ENCODE results near the gene LTO1.

LTO1 gene

DNA sequence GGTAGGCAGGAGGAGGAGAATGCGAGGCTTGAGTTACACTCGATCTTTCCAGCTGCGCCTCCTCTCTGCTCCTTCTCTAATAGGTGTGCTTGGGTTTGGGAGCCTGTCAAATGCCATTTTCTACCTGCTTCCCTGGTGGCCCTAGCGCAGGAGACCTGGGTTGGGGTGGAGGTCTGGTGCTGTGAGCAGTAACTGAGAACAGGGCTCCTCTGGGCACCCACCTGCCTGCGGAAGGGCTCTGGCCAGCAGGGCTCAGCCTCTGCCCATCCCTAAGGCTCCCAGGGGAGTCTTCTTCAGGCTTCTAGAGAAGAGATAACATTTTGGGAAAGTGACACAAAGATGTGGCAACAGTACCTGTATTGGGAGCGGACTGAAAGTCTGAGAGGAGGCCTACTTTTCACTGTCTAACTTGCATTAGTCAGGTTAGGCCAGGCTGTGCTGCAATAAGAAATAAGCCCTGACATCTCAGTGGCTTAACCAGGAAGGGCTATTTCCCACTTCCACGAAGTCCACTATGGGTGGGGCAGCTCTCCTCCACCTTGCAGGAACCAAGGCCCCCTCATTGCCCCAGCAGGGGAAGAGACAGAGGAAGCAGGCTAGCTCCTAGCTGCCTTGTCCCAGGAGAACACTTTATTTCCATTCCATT, 7.7 kb upstream of the LTO1 start:
- H3K27ac ChIP-seq (replicated peaks) = no peak overlapping the region
- no peak for DNase-seq (ENCODE audit: low read depth in 1 of 2, low spot score in 1 of 2)
- TF ChIP-seq, protein P1, sequence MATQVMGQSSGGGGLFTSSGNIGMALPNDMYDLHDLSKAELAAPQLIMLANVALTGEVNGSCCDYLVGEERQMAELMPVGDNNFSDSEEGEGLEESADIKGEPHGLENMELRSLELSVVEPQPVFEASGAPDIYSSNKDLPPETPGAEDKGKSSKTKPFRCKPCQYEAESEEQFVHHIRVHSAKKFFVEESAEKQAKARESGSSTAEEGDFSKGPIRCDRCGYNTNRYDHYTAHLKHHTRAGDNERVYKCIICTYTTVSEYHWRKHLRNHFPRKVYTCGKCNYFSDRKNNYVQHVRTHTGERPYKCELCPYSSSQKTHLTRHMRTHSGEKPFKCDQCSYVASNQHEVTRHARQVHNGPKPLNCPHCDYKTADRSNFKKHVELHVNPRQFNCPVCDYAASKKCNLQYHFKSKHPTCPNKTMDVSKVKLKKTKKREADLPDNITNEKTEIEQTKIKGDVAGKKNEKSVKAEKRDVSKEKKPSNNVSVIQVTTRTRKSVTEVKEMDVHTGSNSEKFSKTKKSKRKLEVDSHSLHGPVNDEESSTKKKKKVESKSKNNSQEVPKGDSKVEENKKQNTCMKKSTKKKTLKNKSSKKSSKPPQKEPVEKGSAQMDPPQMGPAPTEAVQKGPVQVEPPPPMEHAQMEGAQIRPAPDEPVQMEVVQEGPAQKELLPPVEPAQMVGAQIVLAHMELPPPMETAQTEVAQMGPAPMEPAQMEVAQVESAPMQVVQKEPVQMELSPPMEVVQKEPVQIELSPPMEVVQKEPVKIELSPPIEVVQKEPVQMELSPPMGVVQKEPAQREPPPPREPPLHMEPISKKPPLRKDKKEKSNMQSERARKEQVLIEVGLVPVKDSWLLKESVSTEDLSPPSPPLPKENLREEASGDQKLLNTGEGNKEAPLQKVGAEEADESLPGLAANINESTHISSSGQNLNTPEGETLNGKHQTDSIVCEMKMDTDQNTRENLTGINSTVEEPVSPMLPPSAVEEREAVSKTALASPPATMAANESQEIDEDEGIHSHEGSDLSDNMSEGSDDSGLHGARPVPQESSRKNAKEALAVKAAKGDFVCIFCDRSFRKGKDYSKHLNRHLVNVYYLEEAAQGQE (IDR thresholded peaks at IDR 0.05; ENCODE audit: insufficient replicate concordance, low read depth) = no peak
- no peak for TF ChIP-seq CTCF (IDR thresholded peaks at IDR 0.05; ENCODE audit: insufficient read depth, low read length)
- TF ChIP-seq SPI1 (IDR thresholded peaks at IDR 0.05; ENCODE audit: borderline replicate concordance, low read depth) = no peak
- no peak for TF ChIP-seq GABPA (IDR thresholded peaks at IDR 0.05; ENCODE audit: low read depth)
- TF ChIP-seq POLR2AphosphoS5 (IDR thresholded peaks at IDR 0.05; ENCODE audit: low read depth) = no peak
- H3K27me3 ChIP-seq (ENCODE audit: insufficient read depth, poor library complexity, severe bottlenecking) = no peaks in the 10 kb centered on the region
- H3K4me3 ChIP-seq (replicated peaks; ENCODE audit: insufficient read depth, low read length) = no peak overlapping the region

DNA sequence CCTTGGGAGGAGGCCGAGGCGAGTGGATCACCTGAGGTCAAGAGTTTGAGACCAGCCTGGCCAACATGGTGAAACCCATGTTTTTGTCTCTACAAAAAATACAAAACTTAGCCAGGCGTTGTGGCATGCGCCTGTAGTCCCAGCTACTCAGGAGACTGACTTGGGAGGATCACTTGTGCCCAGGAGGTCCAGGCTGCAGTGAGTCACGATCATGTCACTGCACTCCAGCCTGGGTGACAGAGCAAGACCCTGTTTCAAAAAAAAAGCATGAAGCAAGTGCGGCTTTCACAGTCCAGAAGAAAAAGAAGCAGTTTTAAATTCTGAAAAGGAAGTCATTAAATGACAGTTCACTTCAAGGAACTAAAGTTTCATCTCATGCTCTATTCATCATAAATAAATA, 7.1 kb upstream of the LTO1 start:
- no peak for DNase-seq (ENCODE audit: low read depth in 1 of 2, low spot score in 1 of 2)
- Histone ChIP-seq H3K27me3 (ENCODE audit: insufficient read depth, poor library complexity, severe bottlenecking) (no peaks in the 10 kb centered on the region), H3K4me3 (replicated peaks; ENCODE audit: insufficient read depth, low read length) (no peak overlapping the region), H3K27ac (replicated peaks) (no peak overlapping the region)
- TF ChIP-seq, protein P1 (IDR thresholded peaks at IDR 0.05; ENCODE audit: insufficient replicate concordance, low read depth) = no peak
- no peak for TF ChIP-seq POLR2AphosphoS5 (IDR thresholded peaks at IDR 0.05; ENCODE audit: low read depth)
- no peak for TF ChIP-seq GABPA (IDR thresholded peaks at IDR 0.05; ENCODE audit: low read depth)
- TF ChIP-seq CTCF (IDR thresholded peaks at IDR 0.05; ENCODE audit: insufficient read depth, low read length) = no peak
- TF ChIP-seq SPI1 (IDR thresholded peaks at IDR 0.05; ENCODE audit: borderline replicate concordance, low read depth) = no peak

- no peak for DNase-seq (ENCODE audit: low read depth in 1 of 2, low spot score in 1 of 2)
- no peaks in the 10 kb centered on the region for H3K27me3 ChIP-seq (ENCODE audit: insufficient read depth, poor library complexity, severe bottlenecking)
- no peak overlapping the region for H3K4me3 ChIP-seq (replicated peaks; ENCODE audit: insufficient read depth, low read length)
- TF ChIP-seq POLR2AphosphoS5 (IDR thresholded peaks at IDR 0.05; ENCODE audit: low read depth) (no peak), CTCF (IDR thresholded peaks at IDR 0.05; ENCODE audit: insufficient read depth, low read length) (no peak), SPI1 (IDR thresholded peaks at IDR 0.05; ENCODE audit: borderline replicate concordance, low read depth) (no peak), GABPA (IDR thresholded peaks at IDR 0.05; ENCODE audit: low read depth) (no peak)
- TF ChIP-seq, protein P1 (IDR thresholded peaks at IDR 0.05; ENCODE audit: insufficient replicate concordance, low read depth) = no peak
- no peak overlapping the region for H3K27ac ChIP-seq (replicated peaks)
Observed at GRCh38 chr11:69680688-69681087, 5.5 kb upstream of the LTO1 start.

Measured in HL-60 (cell line).